Measurements from ENCODE around the gene ANXA8L1. TPM values are rescaled to one million over a fixed set of nuclear protein-coding genes. Genes with fewer than 3 reads are reported as not detected.
"Not testable (repeated sequence)": the region's sequence is repeated elsewhere in the genome, so short reads cannot be mapped to it uniquely, and the experiment has no call there.

The ANXA8L1 gene
- total RNA-seq, 1 donor from 2014 or later: 179 TPM

- H3K4me1 ChIP-seq; H3K27ac ChIP-seq; intact Hi-C loops (cut with DNase I); H3K36me3 ChIP-seq; H3K27me3 ChIP-seq; H3K9me3 ChIP-seq; H3K4me3 ChIP-seq; DNase-seq (ENCODE audit: extremely low spot score in 2 of 2): not testable (repeated sequence)
Observed at GRCh38 chr10:46386694-46387093, 11.1 kb downstream of the ANXA8L1 start.

GRCh38 chr10:46387309-46387902 lies 11.8 kb downstream of the ANXA8L1 start:
- H3K4me1 ChIP-seq; DNase-seq (ENCODE audit: extremely low spot score in 2 of 2); H3K27me3 ChIP-seq; H3K27ac ChIP-seq; H3K4me3 ChIP-seq; H3K36me3 ChIP-seq; intact Hi-C loops (cut with DNase I); H3K9me3 ChIP-seq: not testable (repeated sequence)

- H3K4me3 ChIP-seq; DNase-seq (ENCODE audit: extremely low spot score in 2 of 2); intact Hi-C loops (cut with DNase I); H3K9me3 ChIP-seq; H3K27me3 ChIP-seq; H3K36me3 ChIP-seq; H3K4me1 ChIP-seq; H3K27ac ChIP-seq: not testable (repeated sequence)
Observed at GRCh38 chr10:46391422-46391821, 15.8 kb downstream of the ANXA8L1 start.

GRCh38 chr10:46396441-46397279 lies 21.1 kb downstream of the ANXA8L1 start:
- H3K4me3 ChIP-seq; H3K36me3 ChIP-seq; H3K9me3 ChIP-seq; H3K4me1 ChIP-seq; H3K27ac ChIP-seq; intact Hi-C loops (cut with DNase I); H3K27me3 ChIP-seq: not testable (repeated sequence)
- peak in 1 of 2 donors; percentile 54 for DNase-seq (ENCODE audit: extremely low spot score in 2 of 2)

GRCh38 chr10:46397767-46398166 lies 22.2 kb downstream of the ANXA8L1 start:
- H3K27ac ChIP-seq; H3K36me3 ChIP-seq; H3K9me3 ChIP-seq; intact Hi-C loops (cut with DNase I); H3K4me1 ChIP-seq; H3K27me3 ChIP-seq: not testable (repeated sequence)
- peak overlapping the region in 1 of 2 donors; percentile 26 for H3K4me3 ChIP-seq
- DNase-seq (ENCODE audit: extremely low spot score in 2 of 2): peak in 1 of 2 donors; percentile 34

GRCh38 chr10:46398212-46398886 lies 22.8 kb downstream of the ANXA8L1 start:
- intact Hi-C loops (cut with DNase I); H3K27me3 ChIP-seq; H3K4me1 ChIP-seq; H3K36me3 ChIP-seq; H3K27ac ChIP-seq; H3K9me3 ChIP-seq: not testable (repeated sequence)
- H3K4me3 ChIP-seq: peak overlapping the region in 1 of 2 donors; percentile 26
- DNase-seq (ENCODE audit: extremely low spot score in 2 of 2): peak in 1 of 2 donors; percentile 52

GRCh38 chr10:46409556-46409955 lies 34.0 kb downstream of the ANXA8L1 start:
- intact Hi-C loops (cut with DNase I); H3K27ac ChIP-seq; H3K27me3 ChIP-seq; H3K4me3 ChIP-seq; H3K4me1 ChIP-seq; H3K9me3 ChIP-seq; H3K36me3 ChIP-seq; DNase-seq (ENCODE audit: extremely low spot score in 2 of 2): not testable (repeated sequence)

GRCh38 chr10:46411123-46411522 lies 35.5 kb downstream of the ANXA8L1 start:
- H3K27ac ChIP-seq; H3K27me3 ChIP-seq; intact Hi-C loops (cut with DNase I); H3K4me3 ChIP-seq; H3K9me3 ChIP-seq; H3K4me1 ChIP-seq; H3K36me3 ChIP-seq; DNase-seq (ENCODE audit: extremely low spot score in 2 of 2): not testable (repeated sequence)

GRCh38 chr10:46412665-46413064 lies 37.1 kb downstream of the ANXA8L1 start:
- H3K9me3 ChIP-seq; H3K4me1 ChIP-seq; H3K27me3 ChIP-seq; H3K27ac ChIP-seq; intact Hi-C loops (cut with DNase I); H3K36me3 ChIP-seq; H3K4me3 ChIP-seq; DNase-seq (ENCODE audit: extremely low spot score in 2 of 2): not testable (repeated sequence)

GRCh38 chr10:46415291-46415690 lies 39.7 kb downstream of the ANXA8L1 start:
- H3K27me3 ChIP-seq; H3K36me3 ChIP-seq; DNase-seq (ENCODE audit: extremely low spot score in 2 of 2); H3K9me3 ChIP-seq; H3K27ac ChIP-seq; H3K4me3 ChIP-seq; H3K4me1 ChIP-seq; intact Hi-C loops (cut with DNase I): not testable (repeated sequence)

- H3K4me3 ChIP-seq; H3K9me3 ChIP-seq; H3K27ac ChIP-seq; H3K36me3 ChIP-seq; intact Hi-C loops (cut with DNase I); H3K4me1 ChIP-seq; H3K27me3 ChIP-seq; DNase-seq (ENCODE audit: extremely low spot score in 2 of 2): not testable (repeated sequence)
Observed at GRCh38 chr10:46418283-46418682, 42.7 kb downstream of the ANXA8L1 start.

- H3K27me3 ChIP-seq; DNase-seq (ENCODE audit: extremely low spot score in 2 of 2); H3K4me1 ChIP-seq; H3K9me3 ChIP-seq; intact Hi-C loops (cut with DNase I); H3K27ac ChIP-seq; H3K4me3 ChIP-seq; H3K36me3 ChIP-seq: not testable (repeated sequence)
Observed at GRCh38 chr10:46419570-46420379, 44.2 kb downstream of the ANXA8L1 start.

- intact Hi-C loops (cut with DNase I); H3K4me1 ChIP-seq; DNase-seq (ENCODE audit: extremely low spot score in 2 of 2); H3K27ac ChIP-seq; H3K27me3 ChIP-seq; H3K9me3 ChIP-seq; H3K4me3 ChIP-seq; H3K36me3 ChIP-seq: not testable (repeated sequence)
Observed at GRCh38 chr10:46423550-46423949, 48.0 kb downstream of the ANXA8L1 start.
